CD14-positive monocyte (primary cell): Measurements from ENCODE around the gene SEMA3E. TPM values are rescaled to one million over a fixed set of nuclear protein-coding genes. Genes with fewer than 3 reads are reported as not detected.

Experiments
- DNase-seq, 3 donors: peaks; one replicate each; pipeline ENCODE4 v3.0.0-alpha.2; 2011 to 2022
- H2AFZ ChIP-seq: 2 replicates; pipeline ENCODE4 v1.6.0; 2012; ENCODE audit warnings: mild to moderate bottlenecking, low read depth, low read length, inconsistent platforms; ENCODE audit not compliant: insufficient read depth, poor library complexity, severe bottlenecking
- H3K27ac ChIP-seq, 2 donors: 1 replicate in 1 of 2; 2 replicates in 1 of 2; pipeline ENCODE4 v1.5.1; 2012 to 2013; ENCODE audit warnings: low read length in 2 of 2, control low read depth in 1 of 2, inconsistent platforms in 1 of 2, low read depth in 1 of 2, mild to moderate bottlenecking in 1 of 2
- H3K27me3 ChIP-seq, 2 donors: one replicate each; pipeline versions ENCODE4 v1.6.0 to v1.6.1; 2011 to 2013; ENCODE audit warnings: low read length in 2 of 2; ENCODE audit not compliant: control insufficient read depth in 2 of 2, insufficient read depth in 2 of 2
- H3K36me3 ChIP-seq, 2 donors: replicated peaks in 1 of 2; 1 replicate in 1 of 2; 2 replicates in 1 of 2; pipeline versions ENCODE4 v1.5.1 to v1.6.1; 2012 to 2013; ENCODE audit warnings: low read length in 2 of 2, control low read depth in 1 of 2, inconsistent platforms in 1 of 2, mild to moderate bottlenecking in 1 of 2; ENCODE audit not compliant: insufficient read depth in 2 of 2, control insufficient read depth in 1 of 2
- H3K4me1 ChIP-seq, 2 donors: 1 replicate in 1 of 2; 2 replicates in 1 of 2; pipeline versions ENCODE4 v1.5.1 to v1.6.1; 2012 to 2013; ENCODE audit warnings: low read length in 2 of 2, control low read depth in 1 of 2, inconsistent platforms in 1 of 2, mild to moderate bottlenecking in 1 of 2, moderate library complexity in 1 of 2; ENCODE audit not compliant: insufficient read depth in 2 of 2, control insufficient read depth in 1 of 2
- H3K4me2 ChIP-seq: replicated peaks from 2 replicates; pipeline ENCODE3; 2012; ENCODE audit warnings: low read length, moderate library complexity, mild to moderate bottlenecking; ENCODE audit not compliant: poor library complexity, severe bottlenecking; ENCODE audit errors: extremely low read depth
- H3K4me3 ChIP-seq, 3 experiments: fragments of 200-600 bp in 1 of 3; sonication (generic) in 1 of 3; replicated peaks in 1 of 3; 1 replicate in 2 of 3; 2 replicates in 1 of 3; pipeline ENCODE4 v1.5.1; 2011 to 2013; ENCODE audit warnings: low read length in 3 of 3, mild to moderate bottlenecking in 3 of 3, control low read depth in 2 of 3, low read depth in 2 of 3, inconsistent platforms in 1 of 3, moderate library complexity in 1 of 3
- H3K79me2 ChIP-seq: 2 replicates; pipeline ENCODE4 v1.6.0; 2012; ENCODE audit warnings: mild to moderate bottlenecking, control low read depth, inconsistent platforms, low read length, moderate library complexity; ENCODE audit not compliant: insufficient read depth
- H3K9ac ChIP-seq: 2 replicates; pipeline ENCODE4 v1.6.0; 2017; ENCODE audit warnings: low read length, mild to moderate bottlenecking; ENCODE audit not compliant: insufficient read depth, poor library complexity, severe bottlenecking
- H3K9me3 ChIP-seq, 2 donors: replicated peaks in 1 of 2; 1 replicate in 1 of 2; 2 replicates in 1 of 2; pipeline versions ENCODE4 v1.5.1 to v1.6.1; 2012 to 2013; ENCODE audit warnings: low read length in 2 of 2, control low read depth in 1 of 2; ENCODE audit not compliant: control insufficient read depth in 1 of 2, insufficient read depth in 1 of 2
- H4K20me1 ChIP-seq: 2 replicates; pipeline ENCODE4 v1.6.0; 2012; ENCODE audit warnings: mild to moderate bottlenecking, low read length, control low read depth, moderate library complexity; ENCODE audit not compliant: insufficient read depth
- H3K27ac Mint-ChIP-seq, 7 donors: one replicate each; pipeline ENCODE4 v1.8.0; 2020; ENCODE audit warnings: mild to moderate bottlenecking in 7 of 7, mixed read lengths in 7 of 7, moderate library complexity in 6 of 7, inconsistent platforms in 2 of 7
- H3K27me3 Mint-ChIP-seq, 3 donors: one replicate each; pipeline ENCODE4 v1.8.0; 2021 to 2022; ENCODE audit warnings: low read depth in 3 of 3, mild to moderate bottlenecking in 3 of 3, mixed read lengths in 3 of 3, moderate library complexity in 3 of 3, inconsistent platforms in 1 of 3
- H3K36me3 Mint-ChIP-seq, 2 donors: one replicate each; pipeline ENCODE4 v1.8.0; 2020; ENCODE audit warnings: mixed read lengths in 2 of 2, inconsistent platforms in 1 of 2, mild to moderate bottlenecking in 1 of 2
- H3K4me1 Mint-ChIP-seq: one replicate; pipeline ENCODE4 v1.8.0; 2020; ENCODE audit warnings: mild to moderate bottlenecking, mixed read lengths
- H3K4me3 Mint-ChIP-seq, 2 donors: one replicate each; pipeline ENCODE4 v1.8.0; 2020; ENCODE audit warnings: mild to moderate bottlenecking in 2 of 2, mixed read lengths in 2 of 2, moderate library complexity in 1 of 2
- H3K9me3 Mint-ChIP-seq, 7 donors: one replicate each; pipeline ENCODE4 v1.8.0; 2020 to 2022; ENCODE audit warnings: mixed read lengths in 7 of 7, mild to moderate bottlenecking in 6 of 7, moderate library complexity in 6 of 7, inconsistent platforms in 2 of 7
- CTCF ChIP-seq: fragments of 200-600 bp; IDR thresholded peaks from one replicate; pipeline ENCODE4 v1.8.0; 2022; ENCODE audit warnings: antibody characterized with exemption, mild to moderate bottlenecking
- WGBS: methylation state at CpG from one replicate; pipeline ENCODE4 v1.1.5; 2013; ENCODE audit warnings: missing lambda C conversion rate; ENCODE audit not compliant: insufficient coverage; 5-methylcytosine and 5-hydroxymethylcytosine counted together
- intact Hi-C, 2 donors: fragments of 100-400 bp; cut with micrococcal nuclease; formaldehyde crosslinking; loops; one replicate each; pipeline versions ENCODE4 v1.15.0 to v1.15.1; 2023
- polyA plus RNA-seq, 3 donors: library from polyadenylated mRNA; depleted of rRNA in 1 of 3; unstranded in 2 of 3; stranded (reverse) in 1 of 3; fragments of 300-500 nt in 2 of 3; fragments of >200 nt in 1 of 3; fragmentation: Illumina TruSeq in 2 of 3; gene quantifications; 1 replicate in 2 of 3; 2 replicates in 1 of 3; pipeline ENCODE4 v1.2.3, GENCODE V29; 2012 to 2021

The SEMA3E gene
- polyA plus RNA-seq, 3 donors: not detected

- Mint-ChIP-seq H3K9me3 (peaks cover 0 to 7% (median under 1%) of the 10 kb centered on the region in 7 donors), H3K36me3 (no peaks in the 10 kb centered on the region), H3K27ac (no peak overlapping the region), H3K27me3 (no peaks in the 10 kb centered on the region), H3K4me3 (no peak overlapping the region), H3K4me1 (no peaks in the 10 kb centered on the region)
- no peaks in the 10 kb centered on the region for H3K79me2 ChIP-seq
- no peaks in the 10 kb centered on the region for H3K4me1 ChIP-seq
- no peak overlapping the region for H3K4me2 ChIP-seq
- DNase-seq: no peak
- no peaks in the 10 kb centered on the region for H3K27me3 ChIP-seq
- H4K20me1 ChIP-seq: no peaks in the 10 kb centered on the region
- no peak overlapping the region for H3K9ac ChIP-seq
- intact Hi-C loops: no loop called here
- no peaks in the 10 kb centered on the region for H3K36me3 ChIP-seq
- WGBS: no CpG with 5 or more reads among the region's 3 CpGs
- H3K9me3 ChIP-seq: no peaks in the 10 kb centered on the region
- no peak overlapping the region for H3K4me3 ChIP-seq
- no peak overlapping the region for H2AFZ ChIP-seq
- H3K27ac ChIP-seq: no peak overlapping the region
- TF ChIP-seq CTCF: no peak
These were observed 222.6 kb downstream of the SEMA3E start for GRCh38 chr7:83426325-83426724.

- intact Hi-C loops: no loop called here
- Histone ChIP-seq H2AFZ (no peak overlapping the region), H3K4me3 (no peak overlapping the region), H3K27ac (no peak overlapping the region), H3K9ac (no peak overlapping the region), H3K36me3 (no peaks in the 10 kb centered on the region), H3K4me1 (no peaks in the 10 kb centered on the region), H3K4me2 (no peak overlapping the region), H4K20me1 (no peaks in the 10 kb centered on the region), H3K79me2 (no peaks in the 10 kb centered on the region), H3K27me3 (no peaks in the 10 kb centered on the region), H3K9me3 (no peaks in the 10 kb centered on the region)
- H3K27ac Mint-ChIP-seq: no peak overlapping the region
- TF ChIP-seq CTCF: no peak
- WGBS: 80% methylated on average over 1 of the region's 1 CpG
- no peaks in the 10 kb centered on the region for H3K4me1 Mint-ChIP-seq
- H3K27me3 Mint-ChIP-seq: peaks cover 0 to 2% (median 0%) of the 10 kb centered on the region in 3 donors
- H3K4me3 Mint-ChIP-seq: no peak overlapping the region
- H3K36me3 Mint-ChIP-seq: no peaks in the 10 kb centered on the region
- H3K9me3 Mint-ChIP-seq: no peaks in the 10 kb centered on the region
- no peak for DNase-seq
These were observed 229.9 kb downstream of the SEMA3E start for GRCh38 chr7:83419013-83419412.
